Neural cell (in vitro differentiated cells): ENCODE data around the gene KIFC3. TPM values are rescaled to one million over a fixed set of nuclear protein-coding genes. Genes with fewer than 3 reads are reported as not detected.

ENCODE experiments used
- H2AFZ ChIP-seq: fragments of 200-600, 300-800 bp; sonication (generic), shearing (Covaris generic); 2 replicates; pipeline ENCODE4 v1.6.0; 2014; ENCODE audit warnings: low read depth, mild to moderate bottlenecking, antibody characterized with exemption, low read length, moderate library complexity
- H3F3A ChIP-seq: fragments of 200-600 bp; shearing (Covaris generic); 2 replicates; pipeline ENCODE4 v1.6.1; 2016; ENCODE audit warnings: mild to moderate bottlenecking, moderate library complexity, mixed read lengths, antibody characterized with exemption, low read length; ENCODE audit not compliant: insufficient read depth, poor library complexity, severe bottlenecking
- H3K27ac ChIP-seq: fragments of 200-600, 300-800 bp; sonication (generic), shearing (Covaris generic); 2 replicates; pipeline ENCODE4 v1.5.1; 2014; ENCODE audit warnings: mild to moderate bottlenecking, low read length, moderate library complexity
- H3K27me3 ChIP-seq: fragments of 300-800, 200-600 bp; sonication (generic), shearing (Covaris generic); 2 replicates; pipeline ENCODE4 v1.6.0; 2014; ENCODE audit warnings: mild to moderate bottlenecking, low read depth, low read length, moderate library complexity; ENCODE audit not compliant: insufficient read depth
- H3K36me3 ChIP-seq: fragments of 300-800, 200-600 bp; sonication (generic), shearing (Covaris generic); 2 replicates; pipeline ENCODE4 v1.5.1; 2014; ENCODE audit warnings: mild to moderate bottlenecking, antibody characterized with exemption, low read length, moderate library complexity; ENCODE audit not compliant: insufficient read depth
- H3K4me2 ChIP-seq: fragments of 300-800, 200-600 bp; sonication (generic), shearing (Covaris generic); 2 replicates; pipeline ENCODE4 v1.6.0; 2014; ENCODE audit warnings: mild to moderate bottlenecking, low read length
- H3K4me3 ChIP-seq: fragments of 300-800, 200-600 bp; sonication (generic), shearing (Covaris generic); 2 replicates; pipeline ENCODE4 v1.5.1; 2014; ENCODE audit warnings: mild to moderate bottlenecking, low read length, moderate library complexity
- H3K79me2 ChIP-seq: fragments of 200-600 bp; shearing (Covaris generic); replicated peaks from 2 replicates; pipeline ENCODE4 v1.6.0; 2014; ENCODE audit warnings: mild to moderate bottlenecking, low read length, moderate library complexity; ENCODE audit not compliant: insufficient read depth
- H3K9ac ChIP-seq: fragments of 300-800, 200-600 bp; sonication (generic), shearing (Covaris generic); 2 replicates; pipeline ENCODE4 v1.6.1; 2016; ENCODE audit warnings: mild to moderate bottlenecking, low read length, mixed read lengths
- H3K9me2 ChIP-seq: fragments of 200-600 bp; shearing (Covaris generic); 2 replicates; pipeline ENCODE4 v1.6.1; 2016; ENCODE audit warnings: mild to moderate bottlenecking, low read length, mixed read lengths; ENCODE audit not compliant: insufficient read depth
- H3K9me3 ChIP-seq: fragments of 200-600, 300-800 bp; sonication (generic), shearing (Covaris generic); 2 replicates; pipeline ENCODE4 v1.6.1; 2016; ENCODE audit warnings: mild to moderate bottlenecking, mixed run types, low read length, moderate library complexity, mixed read lengths
- H4K20me1 ChIP-seq: fragments of 200-600 bp; shearing (Covaris generic); 2 replicates; pipeline ENCODE4 v1.6.1; 2016; ENCODE audit warnings: mild to moderate bottlenecking, mixed run types; ENCODE audit not compliant: insufficient read depth
- CTCF ChIP-seq: fragments of 450-650 bp; IDR thresholded peaks from 2 replicates; pipeline ENCODE4 v1.5.1; 2014; ENCODE audit warnings: antibody characterized with exemption, mild to moderate bottlenecking, moderate library complexity; ENCODE audit not compliant: poor library complexity, severe bottlenecking
- EP300 ChIP-seq: fragments of 450-650 bp; conservative IDR thresholded peaks from 2 replicates; pipeline ENCODE4 v1.6.1; 2014; ENCODE audit warnings: antibody characterized with exemption, mild to moderate bottlenecking, moderate library complexity; ENCODE audit not compliant: poor library complexity, severe bottlenecking
- EZH2 ChIP-seq: fragments of 200-600, 300-800 bp; shearing (Covaris generic), sonication (generic); IDR thresholded peaks from 2 replicates; pipeline ENCODE4 v1.6.1; 2014; ENCODE audit warnings: antibody characterized with exemption, low read length, borderline replicate concordance, mild to moderate bottlenecking; ENCODE audit not compliant: insufficient read depth, poor library complexity, severe bottlenecking
- MXI1 ChIP-seq: fragments of 450-650 bp; conservative IDR thresholded peaks from 2 replicates; pipeline ENCODE4 v1.6.1; 2014; ENCODE audit warnings: antibody characterized with exemption, mild to moderate bottlenecking; ENCODE audit not compliant: poor library complexity, severe bottlenecking
- POLR2AphosphoS5 ChIP-seq: IDR thresholded peaks from 2 replicates; pipeline ENCODE4 v1.6.1; 2012
- RAD21 ChIP-seq: fragments of 450-650 bp; conservative IDR thresholded peaks from 2 replicates; pipeline ENCODE4 v1.6.1; 2014; ENCODE audit warnings: antibody characterized with exemption, mild to moderate bottlenecking, moderate library complexity
- REST ChIP-seq: IDR thresholded peaks from 2 replicates; pipeline ENCODE4 v1.6.1; 2012; ENCODE audit warnings: borderline replicate concordance
- SMC3 ChIP-seq: fragments of 450-650 bp; conservative IDR thresholded peaks from 2 replicates; pipeline ENCODE4 v1.6.1; 2014; ENCODE audit warnings: antibody characterized with exemption, mild to moderate bottlenecking, moderate library complexity; ENCODE audit not compliant: poor library complexity
- TAF1 ChIP-seq: IDR thresholded peaks from 2 replicates; pipeline ENCODE4 v1.6.1; 2012; ENCODE audit warnings: low read depth
- polyA plus RNA-seq: library from polyadenylated mRNA; depleted of rRNA; stranded (reverse); fragments of >200 nt; gene quantifications from 2 replicates; pipeline ENCODE4 v1.2.3, GENCODE V29; 2014

The KIFC3 gene
- polyA plus RNA-seq, 1 donor from 2014 or later = 29.7 TPM

GRCh38 chr16:57743886-57744641, 58.2 kb downstream of the KIFC3 start:
- Histone ChIP-seq H3K27ac (no peak overlapping the region), H3F3A (no peaks in the 10 kb centered on the region), H4K20me1 (no peaks in the 10 kb centered on the region), H3K9me2 (no peaks in the 10 kb centered on the region), H3K9ac (no peak overlapping the region), H3K4me3 (no peak overlapping the region), H3K79me2 (no peaks in the 10 kb centered on the region), H3K4me2 (no peak overlapping the region), H3K9me3 (no peaks in the 10 kb centered on the region), H2AFZ (no peak overlapping the region), H3K27me3 (no peaks in the 10 kb centered on the region), H3K36me3 (no peaks in the 10 kb centered on the region)
- TF ChIP-seq MXI1 = no peak
- TF ChIP-seq RAD21 = no peak
- TF ChIP-seq SMC3 = no peak
- no peak for TF ChIP-seq REST
- TF ChIP-seq POLR2AphosphoS5 = no peak
- TF ChIP-seq EP300 = no peak
- TF ChIP-seq TAF1 = no peak
- TF ChIP-seq EZH2 = no peak

- H3F3A ChIP-seq = no peaks in the 10 kb centered on the region
- H3K79me2 ChIP-seq = no peaks in the 10 kb centered on the region
- no peak for TF ChIP-seq CTCF
- TF ChIP-seq POLR2AphosphoS5 = no peak
- TF ChIP-seq REST = no peak
- no peak for TF ChIP-seq EP300
- TF ChIP-seq TAF1 = no peak
- TF ChIP-seq RAD21 = no peak
- TF ChIP-seq EZH2 = no peak
- no peak for TF ChIP-seq MXI1
- TF ChIP-seq SMC3 = no peak
- H3K4me3 ChIP-seq = no peak overlapping the region
- H3K36me3 ChIP-seq = no peaks in the 10 kb centered on the region
- no peak overlapping the region for H3K27ac ChIP-seq
- no peaks in the 10 kb centered on the region for H3K9me3 ChIP-seq
- no peaks in the 10 kb centered on the region for H3K27me3 ChIP-seq
- no peaks in the 10 kb centered on the region for H4K20me1 ChIP-seq
- H3K9ac ChIP-seq = no peak overlapping the region
- H3K4me2 ChIP-seq = no peak overlapping the region
- no peak overlapping the region for H2AFZ ChIP-seq
- no peaks in the 10 kb centered on the region for H3K9me2 ChIP-seq
These were observed 58.8 kb downstream of the KIFC3 start for GRCh38 chr16:57743458-57743857.
